Endothelial cell of umbilical vein (primary cell): Measurements from ENCODE around the gene ZNF385B. TPM values are rescaled to one million over a fixed set of nuclear protein-coding genes. Genes with fewer than 3 reads are reported as not detected.

ENCODE experiments used
- BruUV-seq: library from RNA; stranded (reverse); fragments of 400-500 nt; replicated peaks from 2 replicates; lab custom pipeline; 2021; lab: Mats Ljungman, UMichigan
- CTCF ChIA-PET: fragments of 300-600, 350-600 bp; sonication (Branson Sonifier 250); formaldehyde crosslinking; loops from one replicate; lab custom pipeline; 2021; ENCODE audit warnings: antibody characterized with exemption, inconsistent platforms; lab: Charles Lee
- POLR2A ChIA-PET: fragments of 300-600, 350-600 bp; sonication (Branson Sonifier 250); formaldehyde crosslinking; loops from one replicate; lab custom pipeline; 2021; ENCODE audit warnings: antibody characterized with exemption, inconsistent platforms; lab: Charles Lee
- DNase-seq: peaks from one replicate; pipeline ENCODE4 v3.0.0-alpha.2; 2011; ENCODE audit warnings: low read depth, low spot score
- FAIRE-seq: peaks from 2 replicates; lab custom pipeline; 2011; peaks lifted over from hg19 to GRCh38; lab: Jason Lieb, UNC
- H2AFZ ChIP-seq: 2 replicates; pipeline ENCODE4 v1.6.0; 2012; ENCODE audit warnings: low read depth, low read length, control low read depth, inconsistent platforms
- H3K27ac ChIP-seq: 2 replicates; pipeline ENCODE4 v1.5.1; 2011; ENCODE audit warnings: low read depth, mild to moderate bottlenecking, control low read depth, low read length, moderate library complexity; ENCODE audit not compliant: insufficient read depth
- H3K27me3 ChIP-seq, 2 experiments: 2 replicates each; pipeline versions ENCODE4 v1.6.0 to v1.6.1; 2011; ENCODE audit warnings: low read length in 2 of 2, mixed read lengths in 1 of 2; ENCODE audit not compliant: control insufficient read depth in 2 of 2, insufficient read depth in 2 of 2
- H3K36me3 ChIP-seq, 2 experiments: 2 replicates in 1 of 2; 3 replicates in 1 of 2; pipeline ENCODE4 v1.5.1; 2011; ENCODE audit warnings: low read length in 2 of 2, mild to moderate bottlenecking in 1 of 2, moderate library complexity in 1 of 2; ENCODE audit not compliant: control insufficient read depth in 2 of 2, insufficient read depth in 2 of 2; ENCODE audit errors: extremely low read depth in 1 of 2
- H3K4me1 ChIP-seq: 3 replicates; pipeline ENCODE4 v1.5.1; 2011; ENCODE audit warnings: mild to moderate bottlenecking, low read length; ENCODE audit not compliant: control insufficient read depth, insufficient read depth; ENCODE audit errors: extremely low read depth
- H3K4me2 ChIP-seq: 2 replicates; pipeline ENCODE4 v1.6.1; 2011; ENCODE audit warnings: low read length, control low read depth, mixed read lengths; ENCODE audit not compliant: insufficient read depth
- H3K4me3 ChIP-seq, 3 experiments: fragments of 200-600 bp in 1 of 3; sonication (generic), shearing (Covaris generic) in 1 of 3; replicated peaks in 1 of 3; 2 replicates each; pipeline ENCODE4 v1.5.1; 2011 to 2016; ENCODE audit warnings: control low read depth in 3 of 3, low read length in 3 of 3, mild to moderate bottlenecking in 2 of 3, inconsistent platforms in 1 of 3, low read depth in 1 of 3, moderate library complexity in 1 of 3; ENCODE audit not compliant: insufficient read depth in 1 of 3
- H3K79me2 ChIP-seq: 2 replicates; pipeline ENCODE4 v1.6.0; 2012; ENCODE audit warnings: low read length, inconsistent platforms; ENCODE audit not compliant: control insufficient read depth, insufficient read depth
- H3K9ac ChIP-seq: replicated peaks from 2 replicates; pipeline ENCODE3; 2011; ENCODE audit warnings: low read length, control low read depth; ENCODE audit not compliant: insufficient read depth; ENCODE audit errors: extremely low read depth
- H3K9me1 ChIP-seq: replicated peaks from 3 replicates; pipeline ENCODE4 v1.6.0; 2011; ENCODE audit warnings: mild to moderate bottlenecking, low read length; ENCODE audit not compliant: control insufficient read depth, insufficient read depth; ENCODE audit errors: extremely low read depth
- H3K9me3 ChIP-seq: replicated peaks from 2 replicates; pipeline ENCODE4 v1.5.1; 2012; ENCODE audit warnings: low read length, inconsistent platforms; ENCODE audit not compliant: control insufficient read depth, insufficient read depth
- H4K20me1 ChIP-seq: replicated peaks from 2 replicates; pipeline ENCODE3; 2011; ENCODE audit warnings: mild to moderate bottlenecking, low read length; ENCODE audit not compliant: control insufficient read depth, insufficient read depth; ENCODE audit errors: extremely low read depth
- EZH2 ChIP-seq: IDR thresholded peaks from 2 replicates; pipeline ENCODE4 v1.6.1; 2012; ENCODE audit warnings: borderline replicate concordance, low read depth, mild to moderate bottlenecking, moderate library complexity, low read length, inconsistent platforms; ENCODE audit not compliant: severe bottlenecking
- FOS ChIP-seq: IDR thresholded peaks from 2 replicates; pipeline ENCODE4 v1.6.1; 2011; ENCODE audit warnings: mild to moderate bottlenecking, low read length, moderate library complexity, borderline replicate concordance; ENCODE audit not compliant: insufficient read depth
- GATA2 ChIP-seq: IDR thresholded peaks from 2 replicates; pipeline ENCODE4 v1.7.0; 2011; ENCODE audit warnings: low read depth, mild to moderate bottlenecking, moderate library complexity, mixed read lengths, low read length; ENCODE audit not compliant: insufficient read length, insufficient read depth
- JUN ChIP-seq: IDR thresholded peaks from 2 replicates; pipeline ENCODE4 v1.6.1; 2011; ENCODE audit warnings: borderline replicate concordance, low read depth; ENCODE audit not compliant: insufficient read length, insufficient read depth
- MYC ChIP-seq: IDR thresholded peaks from one replicate; pipeline ENCODE4 v1.6.1; 2011; ENCODE audit warnings: mild to moderate bottlenecking, low read depth, low read length
- POLR2A ChIP-seq: IDR thresholded peaks from 2 replicates; pipeline ENCODE4 v1.6.1; 2012; ENCODE audit warnings: low read depth, mild to moderate bottlenecking, control low read depth, low read length
- POLR2AphosphoS5 ChIP-seq: IDR thresholded peaks from 2 replicates; pipeline ENCODE4 v1.6.1; 2012; ENCODE audit warnings: low read depth, mild to moderate bottlenecking, control low read depth, low read length, moderate library complexity; ENCODE audit not compliant: insufficient read depth
- dilution Hi-C: fragments of 300-500 bp; cut with MboI; formaldehyde crosslinking; loops from one replicate; pipeline ENCODE4 v1.15.0; 2019; ENCODE audit warnings: low sequenced_read_pairs; ENCODE audit not compliant: extremely low pct_ligation_motif_present
- intact Hi-C: fragments of 100-400 bp; cut with micrococcal nuclease; formaldehyde crosslinking; loops from one replicate; pipeline ENCODE4 v1.10.0; 2022
- polyA plus RNA-seq, 4 experiments: library from polyadenylated mRNA; depleted of rRNA in 3 of 4; stranded (reverse) in 3 of 4; unstranded in 1 of 4; fragments of >200 nt; gene quantifications; 2 replicates each; pipeline versions ENCODE4 v1.2.1 to v1.2.3, GENCODE V29; 2011 to 2012; ENCODE audit warnings: missing spikeins in 1 of 4
- total RNA-seq: library from RNA; stranded (reverse); gene quantifications from 2 replicates; pipeline ENCODE4 v1.2.3, GENCODE V29; 2021
- TF ChIP-seq, protein P1 (sequence below), 2 donors: IDR thresholded peaks; 1 replicate in 1 of 2; 2 replicates in 1 of 2; pipeline ENCODE4 v1.5.1; 2011; ENCODE audit warnings: low read length in 2 of 2, mild to moderate bottlenecking in 2 of 2, moderate library complexity in 2 of 2, control low read depth in 1 of 2, inconsistent platforms in 1 of 2, low read depth in 1 of 2; ENCODE audit not compliant: insufficient read depth in 1 of 2; ENCODE audit errors: extremely low read depth in 1 of 2
- TF ChIP-seq, protein P2 (sequence below): IDR thresholded peaks from 2 replicates; pipeline ENCODE4 v1.6.1; 2011; ENCODE audit not compliant: insufficient read depth, insufficient read length

The ZNF385B gene
- total and polyA plus RNA-seq, 2 donors (not counting 3 experiments of a cell fraction or from before 2014, with no cell fraction given), result not detected

DNA sequence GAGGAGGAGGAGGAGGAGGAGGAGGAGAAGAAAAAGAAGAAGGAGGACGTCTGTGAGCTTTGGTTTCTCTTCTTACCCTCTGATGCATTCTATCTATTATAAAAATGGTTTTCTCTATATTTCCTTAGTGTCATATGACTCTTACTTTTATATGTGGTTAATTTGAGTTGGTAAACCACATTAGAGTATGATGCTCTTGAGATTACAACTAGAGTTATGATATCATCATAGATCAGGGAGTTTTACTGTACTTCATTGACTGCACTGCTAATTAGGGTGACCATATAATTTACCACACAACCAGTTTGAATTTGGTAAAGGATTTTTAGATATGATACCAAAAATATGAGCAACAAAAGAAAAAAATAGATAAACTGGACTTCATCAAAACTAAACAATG is 166.4 kb downstream of the ZNF385B start:
- DNase-seq (no peak), FAIRE-seq (no peak)
- H3K4me3 ChIP-seq, result no peak overlapping the region
- intact Hi-C loops (no loop called here), dilution Hi-C loops (no loop called here)
- H3K9ac ChIP-seq, result no peak overlapping the region
- H3K36me3 ChIP-seq, result no peaks in the 10 kb centered on the region
- H3K4me2 ChIP-seq, result no peak overlapping the region
- H2AFZ ChIP-seq, result no peak overlapping the region
- H3K9me1 ChIP-seq, result no peaks in the 10 kb centered on the region
- TF ChIP-seq, protein P1, sequence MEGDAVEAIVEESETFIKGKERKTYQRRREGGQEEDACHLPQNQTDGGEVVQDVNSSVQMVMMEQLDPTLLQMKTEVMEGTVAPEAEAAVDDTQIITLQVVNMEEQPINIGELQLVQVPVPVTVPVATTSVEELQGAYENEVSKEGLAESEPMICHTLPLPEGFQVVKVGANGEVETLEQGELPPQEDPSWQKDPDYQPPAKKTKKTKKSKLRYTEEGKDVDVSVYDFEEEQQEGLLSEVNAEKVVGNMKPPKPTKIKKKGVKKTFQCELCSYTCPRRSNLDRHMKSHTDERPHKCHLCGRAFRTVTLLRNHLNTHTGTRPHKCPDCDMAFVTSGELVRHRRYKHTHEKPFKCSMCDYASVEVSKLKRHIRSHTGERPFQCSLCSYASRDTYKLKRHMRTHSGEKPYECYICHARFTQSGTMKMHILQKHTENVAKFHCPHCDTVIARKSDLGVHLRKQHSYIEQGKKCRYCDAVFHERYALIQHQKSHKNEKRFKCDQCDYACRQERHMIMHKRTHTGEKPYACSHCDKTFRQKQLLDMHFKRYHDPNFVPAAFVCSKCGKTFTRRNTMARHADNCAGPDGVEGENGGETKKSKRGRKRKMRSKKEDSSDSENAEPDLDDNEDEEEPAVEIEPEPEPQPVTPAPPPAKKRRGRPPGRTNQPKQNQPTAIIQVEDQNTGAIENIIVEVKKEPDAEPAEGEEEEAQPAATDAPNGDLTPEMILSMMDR (IDR thresholded peaks at IDR 0.05; ENCODE audit: extremely low read depth in 1 of 2, insufficient read depth in 1 of 2, low read depth in 1 of 2, low read length in 2 of 2), result no peak
- TF ChIP-seq POLR2A, result no peak
- no peak for TF ChIP-seq FOS
- TF ChIP-seq EZH2, result no peak
- TF ChIP-seq, protein P2, sequence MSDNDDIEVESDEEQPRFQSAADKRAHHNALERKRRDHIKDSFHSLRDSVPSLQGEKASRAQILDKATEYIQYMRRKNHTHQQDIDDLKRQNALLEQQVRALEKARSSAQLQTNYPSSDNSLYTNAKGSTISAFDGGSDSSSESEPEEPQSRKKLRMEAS, result no peak
- H3K9me3 ChIP-seq, result no peaks in the 10 kb centered on the region
- no peaks in the 10 kb centered on the region for H3K4me1 ChIP-seq
- no TSS peak for BruUV-seq
- no peak overlapping the region for H3K27ac ChIP-seq
- H3K79me2 ChIP-seq, result no peaks in the 10 kb centered on the region
- POLR2A ChIA-PET, result no interaction called here
- no peaks in the 10 kb centered on the region for H4K20me1 ChIP-seq
- H3K27me3 ChIP-seq, result no peaks in the 10 kb centered on the region
- CTCF ChIA-PET, result no interaction called here

DNA sequence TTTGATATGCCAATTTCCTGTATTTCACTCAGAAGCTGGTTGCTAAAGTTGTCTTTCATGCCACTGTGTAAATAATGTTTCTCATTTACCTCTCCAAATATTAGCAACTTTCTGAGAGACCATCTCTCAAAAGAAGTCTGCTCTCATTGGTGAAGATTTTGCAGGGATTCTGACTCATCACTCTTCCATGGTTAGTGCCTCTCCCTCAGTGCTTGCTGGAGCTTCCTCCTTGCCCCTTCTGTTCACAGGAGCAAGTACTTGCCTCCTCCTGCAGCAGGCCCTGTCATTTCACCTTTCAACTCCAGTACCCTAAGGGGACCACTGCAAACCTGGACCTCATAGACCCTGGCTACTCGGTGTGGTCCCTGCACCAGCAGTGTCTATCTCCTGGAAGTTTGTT is 168.8 kb downstream of the ZNF385B start:
- Histone ChIP-seq H4K20me1 (no peaks in the 10 kb centered on the region), H2AFZ (no peak overlapping the region), H3K4me1 (no peaks in the 10 kb centered on the region), H3K9ac (no peak overlapping the region), H3K79me2 (no peaks in the 10 kb centered on the region), H3K9me3 (no peaks in the 10 kb centered on the region), H3K36me3 (no peaks in the 10 kb centered on the region), H3K4me3 (no peak overlapping the region), H3K27ac (no peak overlapping the region), H3K9me1 (no peaks in the 10 kb centered on the region), H3K4me2 (no peak overlapping the region), H3K27me3 (no peaks in the 10 kb centered on the region)
- intact Hi-C loops (no loop called here), dilution Hi-C loops (no loop called here)
- TF ChIP-seq, protein P1 (IDR thresholded peaks at IDR 0.05; ENCODE audit: extremely low read depth in 1 of 2, insufficient read depth in 1 of 2, low read depth in 1 of 2, low read length in 2 of 2), result no peak
- TF ChIP-seq GATA2, result no peak
- no peak for TF ChIP-seq POLR2AphosphoS5
- TF ChIP-seq JUN, result no peak
- no peak for TF ChIP-seq EZH2
- no peak for TF ChIP-seq FOS
- TF ChIP-seq MYC, result no peak
- no peak for FAIRE-seq
- no TSS peak for BruUV-seq
- DNase-seq, result no peak
- ChIA-PET POLR2A (no interaction called here), CTCF (interaction anchor here (1.3 kb wide), 1 partner anchor 26 kb away, joined by 3 read pairs; no protein-coding TSS in a partner anchor)
